ENCODE data around the gene ZBTB32.

DNA sequence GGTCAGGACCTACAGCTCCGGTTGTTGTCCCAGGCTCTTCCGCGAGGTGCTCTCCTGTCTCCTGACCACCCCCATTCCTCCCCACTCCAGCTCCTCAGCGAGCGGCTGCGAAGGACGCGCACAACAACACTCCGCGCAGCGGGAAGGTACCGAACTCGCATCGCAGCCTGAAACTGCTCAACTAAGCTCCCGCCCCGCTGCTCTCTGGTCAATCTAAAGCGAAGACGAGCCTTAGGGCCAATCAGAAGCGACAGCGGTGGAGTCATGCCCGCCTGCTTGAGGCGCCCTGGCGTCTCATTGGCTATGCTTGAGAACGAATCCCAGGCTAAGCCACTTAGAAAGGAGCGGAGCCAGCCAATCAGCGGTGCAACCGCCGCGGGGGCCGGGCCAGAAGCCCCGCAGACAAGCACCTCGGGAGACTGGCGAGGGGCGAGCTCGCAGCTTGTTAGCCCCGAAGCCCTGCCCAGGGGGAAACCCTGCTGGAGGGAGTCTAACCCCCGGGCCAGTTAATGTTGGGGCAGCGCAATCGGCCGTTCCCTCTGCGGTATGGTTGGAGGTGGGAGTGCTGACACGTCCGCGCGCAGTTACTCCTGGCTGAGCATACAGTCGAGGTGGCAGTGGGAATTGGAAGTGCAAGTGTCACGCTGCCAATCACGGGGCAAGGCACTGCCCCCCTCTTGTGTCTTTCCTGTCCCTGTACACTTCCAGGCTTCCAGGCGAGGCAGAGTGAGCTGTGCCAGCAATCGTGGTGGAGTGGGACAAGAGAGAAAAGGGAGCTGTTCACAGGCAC is 1.9 kb upstream of the ZBTB32 start:
- TF ChIP-seq, protein P1, sequence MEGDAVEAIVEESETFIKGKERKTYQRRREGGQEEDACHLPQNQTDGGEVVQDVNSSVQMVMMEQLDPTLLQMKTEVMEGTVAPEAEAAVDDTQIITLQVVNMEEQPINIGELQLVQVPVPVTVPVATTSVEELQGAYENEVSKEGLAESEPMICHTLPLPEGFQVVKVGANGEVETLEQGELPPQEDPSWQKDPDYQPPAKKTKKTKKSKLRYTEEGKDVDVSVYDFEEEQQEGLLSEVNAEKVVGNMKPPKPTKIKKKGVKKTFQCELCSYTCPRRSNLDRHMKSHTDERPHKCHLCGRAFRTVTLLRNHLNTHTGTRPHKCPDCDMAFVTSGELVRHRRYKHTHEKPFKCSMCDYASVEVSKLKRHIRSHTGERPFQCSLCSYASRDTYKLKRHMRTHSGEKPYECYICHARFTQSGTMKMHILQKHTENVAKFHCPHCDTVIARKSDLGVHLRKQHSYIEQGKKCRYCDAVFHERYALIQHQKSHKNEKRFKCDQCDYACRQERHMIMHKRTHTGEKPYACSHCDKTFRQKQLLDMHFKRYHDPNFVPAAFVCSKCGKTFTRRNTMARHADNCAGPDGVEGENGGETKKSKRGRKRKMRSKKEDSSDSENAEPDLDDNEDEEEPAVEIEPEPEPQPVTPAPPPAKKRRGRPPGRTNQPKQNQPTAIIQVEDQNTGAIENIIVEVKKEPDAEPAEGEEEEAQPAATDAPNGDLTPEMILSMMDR (IDR thresholded peaks at IDR 0.05) = no peak
- peak in 1 of 2 donors; percentile 64 for TF ChIP-seq POLR2A (IDR thresholded peaks at IDR 0.05)

Measured in heart left ventricle (tissue), 13 donors.